Mesendoderm (in vitro differentiated cells): Measurements from ENCODE around the gene AUH.
A peak's percentile ranks its signal among the peaks of the same experiment; 100 is the strongest.
"Not testable (repeated sequence)": the region's sequence is repeated elsewhere in the genome, so short reads cannot be mapped to it uniquely, and the experiment has no call there.

Experiments used
- DNase-seq: peaks from one replicate; pipeline ENCODE4 v3.0.0; 2013
- H2AK5ac ChIP-seq: 2 replicates; pipeline ENCODE4 v1.6.1; 2013; ENCODE audit warnings: low read length, inconsistent platforms
- H2BK120ac ChIP-seq: 2 replicates; pipeline ENCODE4 v1.6.1; 2013; ENCODE audit warnings: low read depth, mild to moderate bottlenecking, low read length, moderate library complexity, mixed read lengths
- H2BK15ac ChIP-seq: replicated peaks from 2 replicates; pipeline ENCODE4 v1.6.1; 2013; ENCODE audit warnings: low read depth, mild to moderate bottlenecking, moderate library complexity
- H2BK5ac ChIP-seq: 2 replicates; pipeline ENCODE4 v1.6.1; 2013; ENCODE audit warnings: low read length, inconsistent platforms
- H3K18ac ChIP-seq: 2 replicates; pipeline ENCODE4 v1.6.1; 2013; ENCODE audit warnings: mild to moderate bottlenecking, low read length, mixed read lengths
- H3K23ac ChIP-seq: one replicate; pipeline ENCODE4 v1.6.1; 2013; ENCODE audit warnings: low read length
- H3K27ac ChIP-seq: 2 replicates; pipeline ENCODE4 v1.5.1; 2013; ENCODE audit warnings: low read depth, mild to moderate bottlenecking, inconsistent platforms, low read length, moderate library complexity
- H3K27me3 ChIP-seq: 2 replicates; pipeline ENCODE4 v1.6.1; 2013; ENCODE audit warnings: low read length, control low read depth, mild to moderate bottlenecking, inconsistent platforms; ENCODE audit not compliant: insufficient read depth, poor library complexity
- H3K36me3 ChIP-seq: 2 replicates; pipeline ENCODE4 v1.6.1; 2013; ENCODE audit warnings: low read length, inconsistent platforms; ENCODE audit not compliant: control insufficient read depth, insufficient read depth
- H3K4ac ChIP-seq: one replicate; pipeline ENCODE4 v1.6.1; 2013; ENCODE audit warnings: low read depth, mild to moderate bottlenecking, low read length, moderate library complexity
- H3K4me1 ChIP-seq: 2 replicates; pipeline ENCODE4 v1.6.1; 2013; ENCODE audit warnings: low read depth, low read length, inconsistent platforms; ENCODE audit not compliant: control insufficient read depth
- H3K4me2 ChIP-seq: 2 replicates; pipeline ENCODE4 v1.6.1; 2013; ENCODE audit warnings: low read length
- H3K4me3 ChIP-seq: 2 replicates; pipeline ENCODE4 v1.5.1; 2013; ENCODE audit warnings: mild to moderate bottlenecking, low read length
- H3K56ac ChIP-seq: one replicate; pipeline ENCODE4 v1.6.1; 2013; ENCODE audit warnings: low read length
- H3K79me1 ChIP-seq: 2 replicates; pipeline ENCODE4 v1.6.1; 2013; ENCODE audit warnings: low read length, inconsistent platforms
- H3K79me2 ChIP-seq: 2 replicates; pipeline ENCODE4 v1.6.1; 2013; ENCODE audit warnings: mild to moderate bottlenecking, low read length; ENCODE audit not compliant: control insufficient read depth, insufficient read depth
- H3K9ac ChIP-seq: 2 replicates; pipeline ENCODE4 v1.6.1; 2013; ENCODE audit warnings: low read length, inconsistent platforms
- H4K5ac ChIP-seq: one replicate; pipeline ENCODE4 v1.6.1; 2013; ENCODE audit warnings: low read length
- H4K8ac ChIP-seq: one replicate; pipeline ENCODE4 v1.6.1; 2013; ENCODE audit warnings: low read depth, mild to moderate bottlenecking, control low read depth, low read length, moderate library complexity
- WGBS: extraction: QIAGEN DNeasy Blood & Tissue Kit; methylation state at CpG from one replicate; pipeline ENCODE4 v1.1.7; 2013; ENCODE audit warnings: low lambda C conversion rate, missing lambda C conversion rate; ENCODE audit not compliant: insufficient coverage; ENCODE audit errors: extremely low coverage; 5-methylcytosine and 5-hydroxymethylcytosine counted together

The AUH gene

DNA sequence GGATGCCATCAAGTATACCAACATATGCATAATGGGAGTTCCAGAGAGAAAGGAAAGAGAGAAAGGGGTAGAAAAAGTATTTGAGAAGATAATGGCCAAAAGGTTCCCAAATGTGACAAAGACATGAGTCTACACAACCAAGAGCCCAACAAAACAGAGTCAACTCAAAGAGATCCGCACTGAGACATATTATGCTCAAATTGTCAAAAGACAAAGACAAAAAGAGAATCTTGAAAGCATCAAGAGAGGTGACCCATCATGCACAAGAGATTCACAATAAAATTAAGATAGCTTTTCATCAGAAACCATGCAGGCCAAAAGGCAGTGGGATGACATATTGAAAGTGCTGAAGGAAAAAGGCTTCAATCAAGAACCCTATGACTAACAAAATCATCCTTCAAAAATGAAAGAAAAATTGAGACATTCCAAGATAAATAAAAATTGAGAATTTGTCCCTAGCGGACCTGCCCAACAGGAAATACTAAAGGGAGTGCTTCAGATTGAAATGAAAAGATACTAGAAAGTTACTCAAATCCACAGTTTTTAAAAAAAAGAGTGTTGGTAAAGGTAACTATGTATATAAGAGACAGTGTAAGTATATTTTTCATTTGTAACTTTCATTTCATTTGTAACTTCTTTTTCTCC is 160.9 kb downstream of the AUH start:
- WGBS = no CpG with 5 or more reads among the region's 2 CpGs
- Histone ChIP-seq H3K27ac (no peak overlapping the region), H3K18ac (no peak overlapping the region), H3K79me1 (no peaks in the 10 kb centered on the region), H3K9ac (no peak overlapping the region), H2BK15ac (no peak overlapping the region), H3K4me1 (no peaks in the 10 kb centered on the region), H2AK5ac (no peak overlapping the region), H3K27me3 (no peaks in the 10 kb centered on the region), H3K4me3 (no peak overlapping the region), H4K5ac (no peak overlapping the region), H3K56ac (no peak overlapping the region), H2BK5ac (no peak overlapping the region), H3K4me2 (no peak overlapping the region), H3K79me2 (no peaks in the 10 kb centered on the region), H3K36me3 (no peaks in the 10 kb centered on the region), H4K8ac (no peak overlapping the region), H3K23ac (no peak overlapping the region), H2BK120ac (no peak overlapping the region), H3K4ac (no peak overlapping the region)
- DNase-seq = no peak

DNA sequence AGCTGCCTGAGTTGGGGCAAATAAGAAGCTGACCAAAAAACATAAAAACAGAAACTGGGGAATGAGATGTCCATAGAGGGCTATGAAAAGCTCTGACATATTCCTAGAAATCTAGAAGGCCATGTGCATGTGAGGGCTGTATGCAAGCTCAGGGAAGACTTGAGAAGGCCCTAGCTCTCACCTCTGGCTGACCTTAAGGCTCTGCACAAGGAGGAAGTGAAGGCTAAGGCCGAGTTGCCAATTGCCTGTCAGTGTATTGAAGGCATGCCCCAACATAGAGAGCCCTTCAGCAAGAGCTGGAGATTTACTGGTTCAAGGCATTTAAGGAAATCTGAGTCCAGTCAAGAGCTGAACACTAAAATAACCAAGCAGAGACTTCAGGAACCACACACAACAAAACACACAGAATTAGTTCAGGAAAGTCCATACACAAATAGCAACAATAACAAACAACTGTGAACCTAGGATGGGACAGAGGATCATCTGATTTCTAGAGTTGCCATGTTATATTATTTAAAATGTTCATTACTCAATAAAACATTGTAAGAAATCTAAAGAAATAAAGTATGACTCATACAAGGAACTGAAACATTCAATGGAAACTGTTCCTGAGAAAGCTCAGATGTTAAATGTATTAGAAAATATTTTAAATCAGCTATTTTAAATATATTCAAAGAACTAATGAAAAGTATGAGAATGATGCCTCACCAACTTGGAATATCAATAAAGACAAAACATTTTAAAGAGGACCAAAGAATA is 161.8 kb downstream of the AUH start:
- H3K23ac ChIP-seq = no peak overlapping the region
- no peaks in the 10 kb centered on the region for H3K79me2 ChIP-seq
- no peak overlapping the region for H3K4me3 ChIP-seq
- no peak for DNase-seq
- H3K56ac ChIP-seq = no peak overlapping the region
- no peak overlapping the region for H2BK15ac ChIP-seq
- H3K36me3 ChIP-seq = no peaks in the 10 kb centered on the region
- no peak overlapping the region for H3K4me2 ChIP-seq
- WGBS = no CpG with 5 or more reads among the region's 1 CpG
- H2AK5ac ChIP-seq = no peak overlapping the region
- H3K4ac ChIP-seq = no peak overlapping the region
- no peak overlapping the region for H3K9ac ChIP-seq
- no peak overlapping the region for H2BK120ac ChIP-seq
- H3K18ac ChIP-seq = no peak overlapping the region
- no peaks in the 10 kb centered on the region for H3K27me3 ChIP-seq
- no peaks in the 10 kb centered on the region for H3K79me1 ChIP-seq
- H3K4me1 ChIP-seq = no peaks in the 10 kb centered on the region
- H2BK5ac ChIP-seq = no peak overlapping the region
- H3K27ac ChIP-seq = no peak overlapping the region
- H4K8ac ChIP-seq = no peak overlapping the region
- no peak overlapping the region for H4K5ac ChIP-seq

DNA sequence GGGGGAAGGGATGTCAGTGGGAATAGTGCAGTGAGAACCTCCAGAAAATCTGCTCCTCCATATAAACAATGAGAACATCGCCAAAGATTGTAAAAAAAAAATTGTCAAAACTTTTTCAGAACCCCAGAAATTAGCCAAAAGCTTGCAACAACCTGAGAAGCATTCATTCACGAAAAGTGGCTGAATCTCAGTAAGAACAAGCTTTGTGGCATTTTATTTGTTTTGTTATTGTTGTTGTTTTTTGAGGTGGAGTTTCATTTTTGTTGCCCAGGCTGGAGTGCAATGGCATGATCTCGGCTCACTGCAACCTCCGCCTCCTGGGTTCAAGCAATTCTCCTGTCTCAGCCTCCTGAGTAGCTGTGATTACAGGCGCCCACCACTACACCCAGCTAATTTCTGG is 162.8 kb downstream of the AUH start:
- not testable (repeated sequence) for H3K36me3 ChIP-seq
- no CpG with 5 or more reads among the region's 5 CpGs for WGBS

DNA sequence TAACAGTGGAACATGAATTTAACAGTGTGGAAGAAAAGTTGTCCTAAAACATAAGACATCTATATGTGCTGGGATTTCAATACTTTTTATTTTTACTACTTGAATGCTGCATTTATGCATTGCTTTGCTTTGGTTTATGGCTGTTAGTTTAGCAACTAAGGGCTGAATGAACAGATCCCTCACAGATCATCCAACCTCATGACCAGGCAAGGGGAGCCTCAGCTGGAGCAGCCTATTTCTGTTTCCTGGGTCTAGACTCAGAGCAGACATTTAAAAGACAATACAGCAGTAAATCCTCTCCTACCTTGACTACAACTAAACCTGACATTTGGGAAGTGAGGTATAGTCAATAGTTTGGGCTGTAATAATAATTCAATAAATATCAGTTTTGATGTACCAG is 163.3 kb downstream of the AUH start:
- Histone ChIP-seq H3K4me1 (no peaks in the 10 kb centered on the region), H2AK5ac (no peak overlapping the region), H3K4me2 (no peak overlapping the region), H3K79me2 (no peaks in the 10 kb centered on the region), H3K36me3 (no peaks in the 10 kb centered on the region), H3K23ac (no peak overlapping the region), H3K56ac (no peak overlapping the region), H3K9ac (no peak overlapping the region), H3K27ac (no peak overlapping the region), H3K4me3 (no peak overlapping the region), H4K5ac (no peak overlapping the region), H2BK5ac (no peak overlapping the region), H3K27me3 (no peaks in the 10 kb centered on the region), H2BK120ac (no peak overlapping the region), H3K4ac (no peak overlapping the region), H3K18ac (no peak overlapping the region), H4K8ac (no peak overlapping the region), H2BK15ac (no peak overlapping the region), H3K79me1 (no peaks in the 10 kb centered on the region)
- no peak for DNase-seq

More for the DNA sequence above, 162.8 kb downstream of the AUH start:
- not testable (repeated sequence) for H4K8ac ChIP-seq, H2BK15ac ChIP-seq, H3K79me1 ChIP-seq, H3K4me3 ChIP-seq, H3K4me1 ChIP-seq, H3K4me2 ChIP-seq, H3K23ac ChIP-seq, H3K56ac ChIP-seq, H3K27me3 ChIP-seq, H3K18ac ChIP-seq, H3K9ac ChIP-seq, H4K5ac ChIP-seq, H2AK5ac ChIP-seq, H3K4ac ChIP-seq, H2BK5ac ChIP-seq, DNase-seq, H3K79me2 ChIP-seq, H3K27ac ChIP-seq, H2BK120ac ChIP-seq

DNA sequence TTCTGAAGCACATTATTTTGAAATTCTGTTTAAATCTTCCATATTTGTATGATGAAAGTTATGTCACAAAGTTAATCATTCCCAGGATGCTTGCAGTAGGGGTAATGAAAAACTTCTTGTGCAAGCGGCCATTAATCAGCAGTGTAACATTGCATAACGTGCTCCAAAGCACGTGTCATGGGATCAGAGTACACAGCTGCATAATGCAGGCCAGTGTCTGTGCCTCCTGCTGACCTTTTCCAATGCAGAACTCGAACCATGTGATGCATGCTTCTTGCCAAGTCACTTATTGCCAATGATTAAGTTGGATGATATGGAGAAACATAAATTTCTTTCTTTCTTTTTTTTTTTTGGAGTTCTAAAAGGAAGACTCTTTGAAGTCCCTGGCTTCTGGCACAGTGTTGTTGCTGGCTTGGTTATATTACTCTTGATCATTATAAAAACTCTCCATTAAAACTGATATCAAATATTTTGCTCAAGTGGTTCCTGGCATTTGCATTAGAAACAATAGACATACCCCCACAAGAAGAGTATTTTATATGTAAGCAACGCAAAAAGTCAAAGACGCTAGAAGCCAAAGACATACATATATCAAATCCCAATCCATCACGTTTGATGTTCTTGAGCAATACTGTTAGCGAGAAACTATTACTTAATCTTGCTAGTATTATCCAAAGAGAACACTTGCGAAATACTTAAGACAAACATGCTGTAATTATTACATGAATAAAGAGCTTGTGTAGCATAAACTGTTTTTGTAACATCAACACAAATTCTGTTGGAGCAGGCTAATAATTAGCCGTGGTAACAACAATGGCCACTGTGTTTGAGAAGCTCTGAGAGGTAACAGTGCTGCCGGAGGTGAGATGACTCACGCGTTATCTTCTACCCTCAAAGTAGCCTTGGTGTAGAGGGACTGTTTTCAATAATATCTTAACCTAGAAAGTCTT is 164.2 kb downstream of the AUH start:
- WGBS = no CpG with 5 or more reads among the region's 13 CpGs
- no peak overlapping the region for H3K18ac ChIP-seq
- H2AK5ac ChIP-seq = no peak overlapping the region
- no peak overlapping the region for H3K9ac ChIP-seq
- H3K23ac ChIP-seq = no peak overlapping the region
- no peak overlapping the region for H3K56ac ChIP-seq
- no peaks in the 10 kb centered on the region for H3K36me3 ChIP-seq
- H3K27me3 ChIP-seq = no peaks in the 10 kb centered on the region
- peak; percentile 37 for DNase-seq
- no peak overlapping the region for H3K4me3 ChIP-seq
- no peak overlapping the region for H3K27ac ChIP-seq
- no peak overlapping the region for H3K4ac ChIP-seq
- no peak overlapping the region for H3K4me2 ChIP-seq
- H4K5ac ChIP-seq = no peak overlapping the region
- H2BK5ac ChIP-seq = no peak overlapping the region
- no peaks in the 10 kb centered on the region for H3K79me1 ChIP-seq
- H3K4me1 ChIP-seq = no peaks in the 10 kb centered on the region
- no peak overlapping the region for H2BK15ac ChIP-seq
- no peak overlapping the region for H2BK120ac ChIP-seq
- H4K8ac ChIP-seq = no peak overlapping the region
- no peaks in the 10 kb centered on the region for H3K79me2 ChIP-seq
